Vagina (tissue), 2 donors: ENCODE measurements around the gene TUT4.

Experiments used
- POLR2A ChIP-seq, 2 donors: fragments of 450-650 bp; IDR thresholded peaks; one replicate each; pipeline ENCODE4 v1.6.1; 2017; ENCODE audit warnings: antibody characterized with exemption in 2 of 2, mild to moderate bottlenecking in 2 of 2, moderate library complexity in 2 of 2
- POLR2AphosphoS5 ChIP-seq, 2 donors: sonication (generic); formaldehyde crosslinking; IDR thresholded peaks; one replicate each; pipeline ENCODE4 v1.9.0; 2017; ENCODE audit warnings: antibody characterized with exemption in 2 of 2, mild to moderate bottlenecking in 2 of 2, low read depth in 1 of 2; ENCODE audit not compliant: insufficient read depth in 1 of 2
- TF ChIP-seq, protein P1 (sequence below), 3 experiments: fragments of 450-650 bp in 2 of 3; fragments of 200-600 bp in 1 of 3; sonication (generic) in 1 of 3; IDR thresholded peaks; one replicate each; pipeline ENCODE4 v1.5.1; 2017 to 2019; ENCODE audit warnings: antibody characterized with exemption in 3 of 3, mild to moderate bottlenecking in 2 of 3, moderate library complexity in 2 of 3

DNA sequence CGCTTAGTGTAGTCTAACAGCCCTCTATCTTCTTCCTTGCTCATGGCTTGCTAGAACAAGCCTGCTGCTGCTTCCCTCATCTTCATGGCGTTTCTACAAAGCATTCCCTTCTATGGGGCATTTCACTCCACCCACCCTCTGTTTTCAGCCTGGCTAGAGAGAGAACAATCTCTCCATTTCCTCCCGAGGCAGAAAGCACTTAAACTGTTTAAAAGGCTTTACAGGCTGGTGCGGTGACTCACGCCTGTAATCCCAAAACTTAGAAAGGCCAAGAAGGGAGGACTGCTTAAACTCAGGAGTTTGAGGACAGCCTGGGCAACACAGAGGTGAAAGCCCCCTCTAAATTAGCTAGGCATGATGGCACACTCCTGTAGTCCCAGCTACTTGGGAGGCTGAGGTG lies 166.4 kb downstream of the TUT4 start:
- TF ChIP-seq, protein P1, sequence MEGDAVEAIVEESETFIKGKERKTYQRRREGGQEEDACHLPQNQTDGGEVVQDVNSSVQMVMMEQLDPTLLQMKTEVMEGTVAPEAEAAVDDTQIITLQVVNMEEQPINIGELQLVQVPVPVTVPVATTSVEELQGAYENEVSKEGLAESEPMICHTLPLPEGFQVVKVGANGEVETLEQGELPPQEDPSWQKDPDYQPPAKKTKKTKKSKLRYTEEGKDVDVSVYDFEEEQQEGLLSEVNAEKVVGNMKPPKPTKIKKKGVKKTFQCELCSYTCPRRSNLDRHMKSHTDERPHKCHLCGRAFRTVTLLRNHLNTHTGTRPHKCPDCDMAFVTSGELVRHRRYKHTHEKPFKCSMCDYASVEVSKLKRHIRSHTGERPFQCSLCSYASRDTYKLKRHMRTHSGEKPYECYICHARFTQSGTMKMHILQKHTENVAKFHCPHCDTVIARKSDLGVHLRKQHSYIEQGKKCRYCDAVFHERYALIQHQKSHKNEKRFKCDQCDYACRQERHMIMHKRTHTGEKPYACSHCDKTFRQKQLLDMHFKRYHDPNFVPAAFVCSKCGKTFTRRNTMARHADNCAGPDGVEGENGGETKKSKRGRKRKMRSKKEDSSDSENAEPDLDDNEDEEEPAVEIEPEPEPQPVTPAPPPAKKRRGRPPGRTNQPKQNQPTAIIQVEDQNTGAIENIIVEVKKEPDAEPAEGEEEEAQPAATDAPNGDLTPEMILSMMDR (IDR thresholded peaks at IDR 0.05): no peak
- TF ChIP-seq POLR2A (IDR thresholded peaks at IDR 0.05) (no peak), POLR2AphosphoS5 (IDR thresholded peaks at IDR 0.05; ENCODE audit: insufficient read depth in 1 of 2, low read depth in 1 of 2) (no peak)
